ENCODE data around the gene KCNMA1.
"Not testable (repeated sequence)": the region's sequence is repeated elsewhere in the genome, so short reads cannot be mapped to it uniquely, and the experiment has no call there.

KCNMA1 gene

DNA sequence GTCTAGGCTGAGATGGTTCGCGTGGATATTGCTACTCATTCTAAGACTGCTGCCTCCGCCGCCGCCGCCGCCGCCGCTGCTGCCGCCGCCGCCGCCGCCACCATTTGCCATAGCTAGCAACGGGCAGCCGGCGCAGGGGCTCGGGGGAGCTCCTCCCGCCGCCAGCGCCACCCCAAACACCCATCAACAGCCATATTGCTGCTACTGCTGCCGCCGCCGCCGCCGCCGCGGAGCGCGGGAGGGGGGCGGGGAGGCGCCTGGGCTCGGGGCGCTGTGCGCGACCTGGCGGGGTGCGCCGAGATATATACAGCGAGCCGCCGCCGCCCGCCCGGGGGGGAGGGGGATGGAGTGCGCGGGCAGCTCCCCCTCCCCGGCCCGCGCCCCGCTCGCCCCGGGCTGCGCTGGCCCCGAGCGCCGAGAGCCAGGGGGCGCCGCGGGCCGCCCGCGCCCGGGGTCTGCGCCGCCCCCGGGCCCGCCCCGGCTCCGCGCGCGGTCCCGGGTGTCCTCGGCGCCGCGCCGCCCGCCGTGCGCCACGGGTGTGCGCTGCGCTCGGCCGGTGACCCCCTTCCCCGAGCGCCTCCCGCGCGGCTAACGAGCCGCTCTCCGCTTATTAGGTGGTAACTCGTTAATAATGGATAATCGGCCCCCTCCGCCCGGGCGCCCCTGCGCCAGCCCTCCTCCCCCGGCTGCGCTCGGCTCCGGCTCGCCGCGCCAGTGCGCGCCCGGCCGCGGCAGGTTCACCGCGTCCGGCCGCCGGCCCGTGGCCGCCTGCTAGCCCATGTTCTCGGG lies at the start of gene KCNMA1:
KCNMA1 (minus strand) TSS at position 277 of the 789 bp plus-strand sequence.
- no peak within 1 kb of the TSS for H3K27ac Mint-ChIP-seq

DNA sequence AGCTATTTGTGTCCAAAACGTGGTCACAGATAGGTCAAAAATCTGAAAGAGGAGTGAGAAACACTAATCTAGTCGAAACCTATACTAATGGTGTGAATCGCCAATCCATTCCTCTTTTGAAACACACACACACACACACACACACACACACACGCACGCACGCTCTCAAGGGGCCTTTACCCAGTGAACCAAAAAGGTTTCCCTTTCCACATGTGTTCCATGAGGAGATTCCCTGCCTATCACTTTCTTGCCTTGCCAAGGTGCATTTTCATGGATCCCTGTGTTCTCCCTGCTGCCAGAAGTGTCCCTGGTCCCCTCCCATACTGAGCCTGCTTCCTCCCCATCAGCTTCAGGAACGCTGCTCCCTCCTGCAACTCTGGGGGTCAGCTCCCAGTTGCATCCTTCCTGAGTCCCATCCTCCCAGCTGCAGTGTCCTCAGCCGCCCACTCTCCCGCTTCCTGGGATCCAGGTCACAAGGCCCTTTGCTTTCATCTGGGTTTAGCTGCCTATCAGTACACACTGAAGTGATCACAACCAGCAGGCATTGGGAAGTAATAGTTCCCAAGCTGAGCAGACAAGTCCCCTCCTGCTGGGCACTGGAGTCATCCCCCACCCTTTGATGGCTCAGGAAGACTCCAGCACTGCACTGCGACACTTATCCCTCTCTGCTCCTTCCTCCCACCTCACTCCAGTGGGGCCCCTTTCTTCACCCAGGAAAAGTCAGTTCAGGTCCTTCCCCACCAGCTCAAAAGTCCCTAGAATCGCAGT lies 49.2 kb upstream of the KCNMA1 start:
- H3K4me3 Mint-ChIP-seq, result no peak overlapping the region
- no peaks in the 10 kb centered on the region for H3K4me1 Mint-ChIP-seq (ENCODE audit: low read depth)
- no peaks in the 10 kb centered on the region for H3K9me3 Mint-ChIP-seq
- H3K27me3 Mint-ChIP-seq (ENCODE audit: low read depth), result no peaks in the 10 kb centered on the region
- H3K36me3 Mint-ChIP-seq (ENCODE audit: low read depth), result no peaks in the 10 kb centered on the region
- H3K27ac Mint-ChIP-seq, result no peak overlapping the region

More for the DNA sequence above, at the start of gene KCNMA1:
- Mint-ChIP-seq H3K9me3 (no peaks in the 10 kb centered on the region), H3K27me3 (ENCODE audit: low read depth) (peaks cover 69% of the 10 kb centered on the region), H3K36me3 (ENCODE audit: low read depth) (no peaks in the 10 kb centered on the region), H3K4me3 (peak within 1 kb of the TSS; percentile 55), H3K4me1 (ENCODE audit: low read depth) (peaks cover 1% of the 10 kb centered on the region)

DNA sequence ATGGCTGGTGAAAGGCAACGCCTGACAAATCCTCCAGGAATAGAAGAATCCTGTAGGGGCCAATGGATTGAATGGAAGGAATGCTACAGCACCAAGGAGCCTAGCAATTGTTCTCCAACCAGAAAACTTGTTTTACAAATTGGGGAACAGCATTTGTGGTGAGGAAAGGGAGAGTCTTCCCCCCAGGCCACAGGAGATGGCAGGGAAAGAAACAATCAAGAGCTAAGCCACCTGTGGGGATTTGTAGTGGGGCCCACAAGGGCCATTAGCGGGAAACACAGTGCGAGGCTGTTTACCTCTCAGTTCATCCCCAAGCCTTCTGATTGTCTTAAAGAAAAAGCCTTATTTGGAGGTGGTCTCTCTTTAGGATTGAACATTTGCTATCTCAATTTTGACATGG lies 48.5 kb upstream of the KCNMA1 start:
- no peaks in the 10 kb centered on the region for H3K9me3 Mint-ChIP-seq
- no peak overlapping the region for H3K27ac Mint-ChIP-seq
- H3K27me3 Mint-ChIP-seq (ENCODE audit: low read depth), result no peaks in the 10 kb centered on the region
- H3K36me3 Mint-ChIP-seq (ENCODE audit: low read depth), result no peaks in the 10 kb centered on the region
- no peaks in the 10 kb centered on the region for H3K4me1 Mint-ChIP-seq (ENCODE audit: low read depth)
- H3K4me3 Mint-ChIP-seq, result no peak overlapping the region

DNA sequence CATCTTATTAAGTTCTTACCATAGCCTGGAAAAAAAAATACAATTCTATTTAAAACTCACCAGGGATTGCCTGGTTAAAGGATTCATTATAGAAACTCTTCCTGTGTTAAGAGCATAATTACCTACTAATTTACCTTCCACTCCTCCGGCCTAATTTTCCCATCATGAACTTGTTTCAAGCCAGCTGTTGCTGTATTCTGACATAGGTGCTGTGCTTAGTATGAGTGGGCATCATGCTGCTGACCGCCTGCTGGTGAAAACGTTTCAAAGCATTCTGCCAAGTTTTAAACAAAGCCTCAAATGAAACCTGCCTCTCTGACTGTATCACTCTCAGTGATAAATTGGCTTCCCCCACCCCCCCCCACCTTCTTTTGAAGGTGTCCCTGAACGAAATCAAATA lies 47.8 kb upstream of the KCNMA1 start:
- Mint-ChIP-seq H3K36me3 (ENCODE audit: low read depth) (no peaks in the 10 kb centered on the region), H3K4me1 (ENCODE audit: low read depth) (no peaks in the 10 kb centered on the region), H3K27ac (no peak overlapping the region), H3K9me3 (no peaks in the 10 kb centered on the region), H3K4me3 (no peak overlapping the region), H3K27me3 (ENCODE audit: low read depth) (no peaks in the 10 kb centered on the region)

DNA sequence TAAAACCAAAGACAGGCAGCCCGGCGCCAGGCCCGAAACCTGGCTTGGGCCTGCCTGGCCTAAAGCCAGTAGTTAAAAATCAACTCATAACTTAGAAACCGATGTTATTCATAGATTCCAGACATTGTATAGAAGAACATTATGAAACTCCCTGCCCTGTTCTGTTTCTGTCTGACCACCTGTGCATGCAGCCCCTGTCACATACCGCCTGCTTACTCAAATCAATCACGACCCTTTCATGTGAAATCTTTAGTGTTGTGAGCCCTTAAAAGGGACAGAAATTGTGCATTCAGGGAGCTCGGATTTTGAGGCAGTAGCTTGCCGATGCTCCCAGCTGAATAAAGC lies 45.5 kb upstream of the KCNMA1 start:
- not testable (repeated sequence) for H3K27ac Mint-ChIP-seq; H3K9me3 Mint-ChIP-seq; H3K4me1 Mint-ChIP-seq (ENCODE audit: low read depth); H3K27me3 Mint-ChIP-seq (ENCODE audit: low read depth); H3K4me3 Mint-ChIP-seq; H3K36me3 Mint-ChIP-seq (ENCODE audit: low read depth)

DNA sequence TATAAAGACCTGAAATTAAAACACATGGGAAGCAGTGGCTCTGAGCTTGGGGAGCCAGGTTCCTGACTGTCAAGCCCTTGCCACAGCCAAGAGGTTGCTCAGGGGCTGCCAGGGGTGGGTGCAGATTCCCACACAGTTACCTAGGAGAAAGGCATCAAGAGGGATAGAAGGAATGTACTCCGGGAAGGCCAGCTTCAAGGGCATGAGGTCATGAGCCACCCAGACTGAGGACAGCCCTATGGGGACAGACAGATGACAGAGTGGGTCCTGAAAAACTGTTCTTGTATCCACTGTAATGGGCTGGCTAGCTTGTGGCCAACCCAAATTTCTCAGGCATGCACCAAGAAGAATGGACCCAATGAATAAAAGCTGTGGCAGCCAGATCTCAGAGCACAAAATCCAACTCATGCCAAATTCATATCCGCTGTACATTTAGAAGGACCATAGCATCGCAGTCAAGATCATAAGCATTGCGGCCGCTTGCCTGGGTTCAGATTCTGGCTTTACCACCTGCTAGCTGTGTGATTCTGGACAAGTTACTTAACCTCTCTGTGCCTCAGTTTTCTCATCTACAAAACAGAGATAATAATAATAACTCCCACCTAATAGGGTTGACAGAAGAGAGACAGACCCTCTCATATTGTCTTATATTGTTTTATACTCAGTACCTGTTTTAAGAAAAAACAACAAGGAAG lies 44.9 kb upstream of the KCNMA1 start:
- no peaks in the 10 kb centered on the region for H3K4me1 Mint-ChIP-seq (ENCODE audit: low read depth)
- no peaks in the 10 kb centered on the region for H3K36me3 Mint-ChIP-seq (ENCODE audit: low read depth)
- no peaks in the 10 kb centered on the region for H3K27me3 Mint-ChIP-seq (ENCODE audit: low read depth)
- no peak overlapping the region for H3K27ac Mint-ChIP-seq
- H3K4me3 Mint-ChIP-seq, result no peak overlapping the region
- H3K9me3 Mint-ChIP-seq, result no peaks in the 10 kb centered on the region

DNA sequence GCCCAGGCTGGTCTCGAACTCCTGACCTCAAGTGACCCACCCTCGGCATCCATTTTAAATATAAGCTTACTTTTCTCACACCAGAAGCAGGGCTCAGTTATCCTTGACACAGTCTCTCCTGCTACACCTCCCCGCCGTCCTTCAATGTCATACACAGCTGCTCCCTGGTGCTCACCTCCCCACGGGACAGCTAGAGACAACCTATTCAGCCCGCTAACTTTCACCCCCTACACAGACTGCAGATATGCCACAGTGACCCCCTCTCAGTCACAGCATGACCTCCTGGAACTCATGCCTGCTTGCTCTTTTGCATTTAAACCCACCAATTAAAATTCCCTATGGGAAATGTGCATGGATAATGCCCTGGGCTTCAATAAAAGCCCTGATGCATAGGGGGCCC lies 44.2 kb upstream of the KCNMA1 start:
- no peak overlapping the region for H3K4me3 Mint-ChIP-seq
- no peaks in the 10 kb centered on the region for H3K36me3 Mint-ChIP-seq (ENCODE audit: low read depth)
- H3K9me3 Mint-ChIP-seq, result no peaks in the 10 kb centered on the region
- H3K27me3 Mint-ChIP-seq (ENCODE audit: low read depth), result no peaks in the 10 kb centered on the region
- no peaks in the 10 kb centered on the region for H3K4me1 Mint-ChIP-seq (ENCODE audit: low read depth)
- no peak overlapping the region for H3K27ac Mint-ChIP-seq

DNA sequence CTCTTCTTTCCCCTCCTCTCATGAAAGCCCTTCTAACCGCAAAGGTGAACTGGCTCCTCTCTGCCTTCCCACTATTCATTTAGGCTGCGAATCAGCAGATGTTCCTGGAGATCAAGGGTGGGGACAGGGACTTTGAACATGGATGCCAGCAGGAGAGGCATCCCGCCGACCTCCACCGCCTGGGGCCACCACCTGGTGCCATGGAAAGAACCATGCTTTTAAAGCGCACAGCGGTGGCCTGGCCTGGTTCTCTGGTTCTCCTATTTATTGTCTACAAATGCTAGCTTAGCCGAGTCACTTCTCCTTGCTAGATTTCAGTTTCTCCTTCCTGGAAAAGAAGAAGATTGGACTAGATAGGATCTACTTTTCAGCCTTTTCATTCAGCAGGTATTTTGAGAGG lies 43.2 kb upstream of the KCNMA1 start:
- H3K9me3 Mint-ChIP-seq, result no peaks in the 10 kb centered on the region
- H3K36me3 Mint-ChIP-seq (ENCODE audit: low read depth), result no peaks in the 10 kb centered on the region
- no peak overlapping the region for H3K27ac Mint-ChIP-seq
- peaks cover under 1% of the 10 kb centered on the region for H3K27me3 Mint-ChIP-seq (ENCODE audit: low read depth)
- H3K4me1 Mint-ChIP-seq (ENCODE audit: low read depth), result no peaks in the 10 kb centered on the region
- no peak overlapping the region for H3K4me3 Mint-ChIP-seq

DNA sequence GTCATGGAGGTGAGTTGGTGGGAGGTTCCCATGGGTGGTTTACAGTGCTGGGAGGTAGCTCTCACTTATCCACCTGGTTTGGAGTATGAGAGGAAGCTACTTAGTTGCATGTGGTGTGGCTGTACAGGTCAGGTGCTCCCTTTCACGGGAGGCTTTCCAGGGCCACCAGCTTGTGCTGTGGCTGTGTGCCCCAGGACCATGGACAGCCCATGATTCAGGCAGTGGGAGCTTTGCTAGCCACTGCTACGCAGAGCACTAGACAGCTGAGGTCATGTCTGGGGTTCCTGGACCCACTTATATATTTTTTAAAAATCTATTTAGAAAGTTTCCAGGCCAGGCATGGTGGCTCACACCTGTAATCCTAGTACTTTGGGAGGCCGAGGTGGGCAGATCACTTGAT lies 42.5 kb upstream of the KCNMA1 start:
- Mint-ChIP-seq H3K27me3 (ENCODE audit: low read depth) (peaks cover 5% of the 10 kb centered on the region), H3K4me3 (no peak overlapping the region), H3K9me3 (no peaks in the 10 kb centered on the region), H3K27ac (no peak overlapping the region), H3K36me3 (ENCODE audit: low read depth) (no peaks in the 10 kb centered on the region), H3K4me1 (ENCODE audit: low read depth) (no peaks in the 10 kb centered on the region)

DNA sequence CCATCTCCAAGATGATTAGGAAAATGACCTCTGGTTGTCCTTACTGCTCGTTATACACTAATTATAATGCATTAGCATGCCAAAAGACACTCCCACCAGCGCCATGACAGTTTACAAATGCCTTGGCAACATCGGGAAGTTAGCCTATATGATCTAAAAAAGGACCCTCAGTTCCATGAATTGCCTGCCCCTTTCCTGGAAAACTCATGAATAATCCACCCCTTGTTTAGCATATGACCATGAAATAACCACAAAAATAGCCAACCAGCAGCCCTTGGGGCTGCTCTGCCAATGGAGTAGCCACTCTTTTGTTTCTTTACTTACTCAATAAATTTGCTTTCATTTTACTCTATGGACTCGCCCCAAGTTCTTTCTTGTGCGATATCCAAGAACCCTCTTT lies 41.6 kb upstream of the KCNMA1 start:
- no peak overlapping the region for H3K27ac Mint-ChIP-seq
- H3K36me3 Mint-ChIP-seq (ENCODE audit: low read depth), result no peaks in the 10 kb centered on the region
- peaks cover 5% of the 10 kb centered on the region for H3K27me3 Mint-ChIP-seq (ENCODE audit: low read depth)
- H3K4me1 Mint-ChIP-seq (ENCODE audit: low read depth), result no peaks in the 10 kb centered on the region
- H3K4me3 Mint-ChIP-seq, result no peak overlapping the region
- no peaks in the 10 kb centered on the region for H3K9me3 Mint-ChIP-seq

DNA sequence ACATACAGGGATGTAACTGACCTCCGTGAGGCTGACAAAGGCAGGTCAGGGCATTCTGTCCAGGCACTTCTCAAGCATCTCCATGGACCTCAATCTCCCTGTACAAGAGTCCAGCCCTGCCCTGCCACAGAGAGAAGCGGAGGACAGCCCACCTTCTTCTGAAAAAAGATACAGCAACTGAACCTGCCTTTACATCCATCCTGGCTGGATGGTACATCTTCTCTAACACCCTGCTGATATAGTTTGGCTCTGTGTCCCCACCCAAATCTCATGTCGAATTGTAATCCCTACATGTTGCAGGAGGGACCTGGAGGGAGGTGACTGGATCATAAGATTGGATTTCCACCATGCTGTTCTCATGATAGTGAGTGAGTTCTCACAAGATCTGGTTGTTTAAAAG lies 40.5 kb upstream of the KCNMA1 start:
- Mint-ChIP-seq H3K4me1 (ENCODE audit: low read depth) (no peaks in the 10 kb centered on the region), H3K36me3 (ENCODE audit: low read depth) (no peaks in the 10 kb centered on the region), H3K27ac (no peak overlapping the region), H3K27me3 (ENCODE audit: low read depth) (peaks cover 11% of the 10 kb centered on the region), H3K9me3 (no peaks in the 10 kb centered on the region), H3K4me3 (no peak overlapping the region)

DNA sequence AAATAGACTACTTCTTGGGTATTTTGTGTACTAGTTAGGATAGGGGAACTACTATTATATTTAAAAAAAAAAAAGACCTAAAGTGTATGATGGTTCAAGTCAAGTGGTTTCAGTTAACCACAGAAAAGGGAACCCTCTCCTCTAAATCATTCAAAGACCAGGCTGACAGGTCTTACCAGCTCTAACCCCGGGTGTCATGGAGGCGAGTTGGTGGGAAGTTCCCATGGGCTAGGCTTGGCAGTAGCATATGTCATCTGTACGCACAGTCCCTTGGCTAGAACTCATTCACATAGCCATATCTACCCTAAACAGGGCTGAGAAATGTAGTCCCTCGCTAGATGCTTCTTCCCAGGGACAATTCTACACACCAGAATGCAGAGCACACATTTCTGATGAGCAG lies 37.7 kb upstream of the KCNMA1 start:
- Mint-ChIP-seq H3K36me3 (ENCODE audit: low read depth) (no peaks in the 10 kb centered on the region), H3K27ac (no peak overlapping the region), H3K9me3 (no peaks in the 10 kb centered on the region), H3K4me1 (ENCODE audit: low read depth) (no peaks in the 10 kb centered on the region), H3K4me3 (no peak overlapping the region), H3K27me3 (ENCODE audit: low read depth) (peaks cover 11% of the 10 kb centered on the region)

DNA sequence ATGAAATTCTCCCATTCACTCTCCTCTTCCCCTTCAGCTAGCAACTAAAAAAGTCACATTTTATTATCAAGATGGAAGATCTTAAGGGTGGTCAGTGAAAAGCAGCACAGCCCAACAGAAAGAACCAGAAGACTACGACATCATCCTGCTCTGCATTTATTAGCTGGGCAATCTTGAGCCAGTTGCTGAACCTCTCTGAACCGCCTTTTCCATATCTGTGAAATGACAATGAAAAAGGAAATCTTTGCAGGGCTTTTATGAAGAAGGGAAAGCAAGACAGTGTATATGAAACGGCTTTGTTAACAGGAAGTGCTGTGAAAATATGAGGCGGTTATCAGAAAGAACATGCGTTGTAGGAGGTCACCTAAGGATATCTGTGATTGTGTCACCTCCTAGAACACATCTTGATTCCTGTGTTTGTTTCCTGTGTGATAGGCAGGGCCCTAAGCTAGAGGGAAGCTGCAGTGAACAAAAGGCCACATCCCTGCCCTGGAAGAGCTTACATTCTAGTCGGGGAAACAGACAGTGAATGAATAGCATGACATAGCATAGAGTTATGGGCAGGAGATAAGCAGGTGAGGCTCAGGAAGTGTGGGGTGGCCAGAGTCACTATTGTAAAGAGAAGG lies 36.0 kb upstream of the KCNMA1 start:
- H3K4me1 Mint-ChIP-seq (ENCODE audit: low read depth), result no peaks in the 10 kb centered on the region
- no peaks in the 10 kb centered on the region for H3K36me3 Mint-ChIP-seq (ENCODE audit: low read depth)
- H3K27me3 Mint-ChIP-seq (ENCODE audit: low read depth), result peaks cover 11% of the 10 kb centered on the region
- H3K4me3 Mint-ChIP-seq, result no peak overlapping the region
- no peak overlapping the region for H3K27ac Mint-ChIP-seq
- no peaks in the 10 kb centered on the region for H3K9me3 Mint-ChIP-seq

DNA sequence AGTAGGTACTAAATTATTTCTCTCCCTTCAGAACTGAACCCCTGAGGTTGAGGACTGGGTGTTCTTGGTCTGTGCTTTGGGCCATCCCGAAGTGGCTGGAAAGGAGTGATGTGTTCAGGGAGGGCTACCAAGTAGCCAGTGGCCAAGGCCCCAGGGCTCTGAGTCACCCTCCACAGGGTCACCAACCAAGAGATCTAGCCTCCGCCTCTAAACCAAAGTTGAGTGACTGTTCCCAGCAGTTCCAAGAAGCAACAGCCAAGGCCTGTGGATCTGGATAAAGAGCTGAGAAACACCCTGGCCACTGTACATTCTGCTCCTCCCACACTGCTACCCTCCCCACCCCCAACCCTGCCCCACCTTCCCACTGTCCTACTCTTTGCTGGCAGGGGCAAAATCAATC lies 35.5 kb upstream of the KCNMA1 start:
- Mint-ChIP-seq H3K27ac (no peak overlapping the region), H3K27me3 (ENCODE audit: low read depth) (peaks cover 11% of the 10 kb centered on the region), H3K36me3 (ENCODE audit: low read depth) (no peaks in the 10 kb centered on the region), H3K4me3 (no peak overlapping the region), H3K4me1 (ENCODE audit: low read depth) (no peaks in the 10 kb centered on the region), H3K9me3 (no peaks in the 10 kb centered on the region)

Data from T-helper 1 cell treated with Interleukin-12 subunit alpha and Interleukin-12 subunit beta and Interleukin-4 antibody, amounts not matched to agents 30 μg/mL and 1 μg/mL, for 36 hours (primary cell).